Measurements from ENCODE around the gene FKBP5. TPM values are rescaled to one million over a fixed set of nuclear protein-coding genes. Genes with fewer than 3 reads are reported as not detected.
"Not testable (repeated sequence)": the region's sequence is repeated elsewhere in the genome, so short reads cannot be mapped to it uniquely, and the experiment has no call there.

The FKBP5 gene
- total RNA-seq, 1 experiment from 2014 or later: 6.9 TPM

- in situ Hi-C loops (cut with HindIII; ENCODE audit: low pct_unique_long_range_greater_than_20kb, low sequenced_read_pairs): no loop called here
- no peak for DNase-seq (ENCODE audit: low read depth)
Measured at GRCh38 chr6:35673755-35674154, 15.0 kb downstream of the FKBP5 start.

GRCh38 chr6:35673284-35673666, 15.4 kb downstream of the FKBP5 start:
- in situ Hi-C loops (cut with HindIII; ENCODE audit: low pct_unique_long_range_greater_than_20kb, low sequenced_read_pairs); DNase-seq (ENCODE audit: low read depth): not testable (repeated sequence)

- in situ Hi-C loops (cut with HindIII; ENCODE audit: low pct_unique_long_range_greater_than_20kb, low sequenced_read_pairs); DNase-seq (ENCODE audit: low read depth): not testable (repeated sequence)
Measured at GRCh38 chr6:35670453-35670852, 18.3 kb downstream of the FKBP5 start.

- in situ Hi-C loops (cut with HindIII; ENCODE audit: low pct_unique_long_range_greater_than_20kb, low sequenced_read_pairs): no loop called here
- no peak for DNase-seq (ENCODE audit: low read depth)
Measured at GRCh38 chr6:35669451-35670045, 19.2 kb downstream of the FKBP5 start.

- in situ Hi-C loops (cut with HindIII; ENCODE audit: low pct_unique_long_range_greater_than_20kb, low sequenced_read_pairs): no loop called here
- no peak for DNase-seq (ENCODE audit: low read depth)
Measured at GRCh38 chr6:35668744-35669450, 19.8 kb downstream of the FKBP5 start.

GRCh38 chr6:35668096-35668495, 20.6 kb downstream of the FKBP5 start:
- no peak for DNase-seq (ENCODE audit: low read depth)
- in situ Hi-C loops (cut with HindIII; ENCODE audit: low pct_unique_long_range_greater_than_20kb, low sequenced_read_pairs): no loop called here

- in situ Hi-C loops (cut with HindIII; ENCODE audit: low pct_unique_long_range_greater_than_20kb, low sequenced_read_pairs): no loop called here
- no peak for DNase-seq (ENCODE audit: low read depth)
Measured at GRCh38 chr6:35665573-35665972, 23.1 kb downstream of the FKBP5 start.

GRCh38 chr6:35664945-35665344, 23.8 kb downstream of the FKBP5 start:
- in situ Hi-C loops (cut with HindIII; ENCODE audit: low pct_unique_long_range_greater_than_20kb, low sequenced_read_pairs): no loop called here
- no peak for DNase-seq (ENCODE audit: low read depth)

- in situ Hi-C loops (cut with HindIII; ENCODE audit: low pct_unique_long_range_greater_than_20kb, low sequenced_read_pairs): no loop called here
- no peak for DNase-seq (ENCODE audit: low read depth)
Measured at GRCh38 chr6:35663447-35664235, 25.1 kb downstream of the FKBP5 start.

GRCh38 chr6:35662999-35663398, 25.7 kb downstream of the FKBP5 start:
- no peak for DNase-seq (ENCODE audit: low read depth)
- in situ Hi-C loops (cut with HindIII; ENCODE audit: low pct_unique_long_range_greater_than_20kb, low sequenced_read_pairs): no loop called here

GRCh38 chr6:35654883-35655282, 33.8 kb downstream of the FKBP5 start:
- in situ Hi-C loops (cut with HindIII; ENCODE audit: low pct_unique_long_range_greater_than_20kb, low sequenced_read_pairs): no loop called here
- DNase-seq (ENCODE audit: low read depth): no peak

- in situ Hi-C loops (cut with HindIII; ENCODE audit: low pct_unique_long_range_greater_than_20kb, low sequenced_read_pairs): no loop called here
Measured at GRCh38 chr6:35651244-35651643, 37.5 kb downstream of the FKBP5 start.

GRCh38 chr6:35650015-35650414, 38.7 kb downstream of the FKBP5 start:
- in situ Hi-C loops (cut with HindIII; ENCODE audit: low pct_unique_long_range_greater_than_20kb, low sequenced_read_pairs): no loop called here

More at GRCh38 chr6:35651244-35651643, 37.5 kb downstream of the FKBP5 start:
- no peak for DNase-seq (ENCODE audit: low read depth)

GRCh38 chr6:35648203-35648602, 40.5 kb downstream of the FKBP5 start:
- no peak for DNase-seq (ENCODE audit: low read depth)
- in situ Hi-C loops (cut with HindIII; ENCODE audit: low pct_unique_long_range_greater_than_20kb, low sequenced_read_pairs): no loop called here

More at GRCh38 chr6:35650015-35650414, 38.7 kb downstream of the FKBP5 start:
- no peak for DNase-seq (ENCODE audit: low read depth)

- in situ Hi-C loops (cut with HindIII; ENCODE audit: low pct_unique_long_range_greater_than_20kb, low sequenced_read_pairs): no loop called here
- no peak for DNase-seq (ENCODE audit: low read depth)
Measured at GRCh38 chr6:35647400-35647799, 41.3 kb downstream of the FKBP5 start.

GRCh38 chr6:35643162-35643535, 45.6 kb downstream of the FKBP5 start:
- in situ Hi-C loops (cut with HindIII; ENCODE audit: low pct_unique_long_range_greater_than_20kb, low sequenced_read_pairs): no loop called here
- no peak for DNase-seq (ENCODE audit: low read depth)

- in situ Hi-C loops (cut with HindIII; ENCODE audit: low pct_unique_long_range_greater_than_20kb, low sequenced_read_pairs): no loop called here
- DNase-seq (ENCODE audit: low read depth): no peak
Measured at GRCh38 chr6:35642471-35643161, 46.1 kb downstream of the FKBP5 start.

GRCh38 chr6:35640017-35640664, 48.6 kb downstream of the FKBP5 start:
- peak; percentile 37 for DNase-seq (ENCODE audit: low read depth)
- in situ Hi-C loops (cut with HindIII; ENCODE audit: low pct_unique_long_range_greater_than_20kb, low sequenced_read_pairs): no loop called here
